ENCODE measurements around the gene RTP2.

- TF ChIP-seq CTCF (IDR thresholded peaks at IDR 0.05) = no peak
- no peak for TF ChIP-seq POLR2A (IDR thresholded peaks at IDR 0.05)
Measured at GRCh38 chr3:187726564-187726963, 24.2 kb upstream of the RTP2 start.

Data from thyroid gland (tissue), 4 donors.